Parathyroid adenoma (tissue), 2 donors: ENCODE measurements around the gene CA7.

Source experiments
- H2AFZ ChIP-seq: fragments of 300-600 bp; sonication (generic); one replicate; pipeline ENCODE4 v1.7.0; 2017; ENCODE audit warnings: antibody characterized with exemption, mild to moderate bottlenecking
- H3K27ac ChIP-seq: fragments of 300-600 bp; sonication (generic); one replicate; pipeline ENCODE4 v1.7.0; 2017
- H3K27me3 ChIP-seq: fragments of 300-600 bp; sonication (generic); one replicate; pipeline ENCODE4 v1.7.0; 2017; ENCODE audit warnings: low read length; ENCODE audit not compliant: control insufficient read depth, insufficient read depth
- H3K36me3 ChIP-seq: fragments of 300-600 bp; sonication (generic); one replicate; pipeline ENCODE4 v1.7.0; 2017; ENCODE audit warnings: low read length; ENCODE audit not compliant: control insufficient read depth, insufficient read depth
- H3K4me1 ChIP-seq: fragments of 300-600 bp; sonication (generic); one replicate; pipeline ENCODE4 v1.7.0; 2017; ENCODE audit warnings: control low read depth
- H3K4me2 ChIP-seq: fragments of 300-600 bp; sonication (generic); one replicate; pipeline ENCODE4 v1.7.0; 2017; ENCODE audit warnings: low read length
- H3K4me3 ChIP-seq: fragments of 300-600 bp; sonication (generic); one replicate; pipeline ENCODE4 v1.7.0; 2017; ENCODE audit warnings: low read depth, low read length
- H3K79me2 ChIP-seq: fragments of 300-600 bp; sonication (generic); one replicate; pipeline ENCODE4 v1.7.0; 2017; ENCODE audit warnings: control low read depth
- H3K9ac ChIP-seq: fragments of 300-600 bp; sonication (generic); one replicate; pipeline ENCODE4 v1.7.0; 2017; ENCODE audit warnings: mild to moderate bottlenecking
- H3K9me3 ChIP-seq: fragments of 300-600 bp; sonication (generic); one replicate; pipeline ENCODE4 v1.7.0; 2017; ENCODE audit warnings: low read length; ENCODE audit not compliant: control insufficient read depth
- TF ChIP-seq, protein P1 (sequence below): fragments of 300-600 bp; sonication (generic); IDR thresholded peaks from one replicate; pipeline ENCODE4 v1.7.0; 2017; ENCODE audit warnings: antibody characterized with exemption, mild to moderate bottlenecking
- donor health status: primary hyperparathyroidism.

CA7 gene

DNA sequence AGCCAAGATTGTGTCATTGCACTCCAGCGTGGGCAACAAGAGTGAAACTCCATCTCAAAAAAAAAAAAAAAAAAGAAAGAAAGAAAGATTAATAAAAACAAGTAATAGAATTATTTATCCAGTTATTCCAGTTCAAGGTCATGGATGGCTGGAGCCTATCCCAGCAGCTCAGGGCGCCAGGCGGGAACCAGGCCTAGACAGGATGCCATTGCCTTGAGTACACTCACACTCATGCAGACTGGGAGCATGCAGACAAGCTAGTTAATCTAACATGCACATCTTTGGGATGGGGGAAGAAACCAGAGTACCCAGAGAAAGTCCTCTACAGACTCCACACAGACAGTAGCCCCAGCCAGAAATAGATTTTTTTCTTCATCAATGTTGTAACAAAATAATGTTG lies 54.0 kb downstream of the CA7 start:
- no peak overlapping the region for H3K27ac ChIP-seq
- TF ChIP-seq, protein P1, sequence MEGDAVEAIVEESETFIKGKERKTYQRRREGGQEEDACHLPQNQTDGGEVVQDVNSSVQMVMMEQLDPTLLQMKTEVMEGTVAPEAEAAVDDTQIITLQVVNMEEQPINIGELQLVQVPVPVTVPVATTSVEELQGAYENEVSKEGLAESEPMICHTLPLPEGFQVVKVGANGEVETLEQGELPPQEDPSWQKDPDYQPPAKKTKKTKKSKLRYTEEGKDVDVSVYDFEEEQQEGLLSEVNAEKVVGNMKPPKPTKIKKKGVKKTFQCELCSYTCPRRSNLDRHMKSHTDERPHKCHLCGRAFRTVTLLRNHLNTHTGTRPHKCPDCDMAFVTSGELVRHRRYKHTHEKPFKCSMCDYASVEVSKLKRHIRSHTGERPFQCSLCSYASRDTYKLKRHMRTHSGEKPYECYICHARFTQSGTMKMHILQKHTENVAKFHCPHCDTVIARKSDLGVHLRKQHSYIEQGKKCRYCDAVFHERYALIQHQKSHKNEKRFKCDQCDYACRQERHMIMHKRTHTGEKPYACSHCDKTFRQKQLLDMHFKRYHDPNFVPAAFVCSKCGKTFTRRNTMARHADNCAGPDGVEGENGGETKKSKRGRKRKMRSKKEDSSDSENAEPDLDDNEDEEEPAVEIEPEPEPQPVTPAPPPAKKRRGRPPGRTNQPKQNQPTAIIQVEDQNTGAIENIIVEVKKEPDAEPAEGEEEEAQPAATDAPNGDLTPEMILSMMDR: no peak
- peaks cover 6% of the 10 kb centered on the region for H3K79me2 ChIP-seq
- H3K27me3 ChIP-seq: no peaks in the 10 kb centered on the region
- peaks cover 28% of the 10 kb centered on the region for H3K4me1 ChIP-seq
- H3K36me3 ChIP-seq: no peaks in the 10 kb centered on the region
- H3K9me3 ChIP-seq: no peaks in the 10 kb centered on the region
- H3K4me2 ChIP-seq: no peak overlapping the region
- H3K4me3 ChIP-seq: no peak overlapping the region
- no peak overlapping the region for H3K9ac ChIP-seq
- H2AFZ ChIP-seq: no peak overlapping the region

DNA sequence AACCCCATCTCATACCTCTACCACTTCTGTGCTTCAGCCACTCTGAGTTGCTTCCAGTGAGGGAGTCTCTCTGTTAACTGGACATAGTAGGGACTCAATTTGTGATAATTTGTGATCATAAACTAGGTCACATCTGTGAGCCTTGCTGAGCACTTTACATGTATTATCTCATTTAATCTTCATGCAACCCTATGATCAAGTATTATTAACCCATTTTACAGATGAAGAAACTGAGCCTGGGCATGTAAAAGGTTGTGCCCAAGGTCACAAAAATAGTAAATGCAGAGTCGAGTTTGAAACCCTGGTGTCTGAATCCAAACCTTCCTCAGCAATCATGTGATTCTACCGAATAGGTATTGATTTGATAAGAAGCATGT lies 54.7 kb downstream of the CA7 start:
- H3K4me1 ChIP-seq: peaks cover 29% of the 10 kb centered on the region
- H3K27ac ChIP-seq: peak overlapping the region; percentile 75
- no peaks in the 10 kb centered on the region for H3K9me3 ChIP-seq
- H3K79me2 ChIP-seq: peaks cover 6% of the 10 kb centered on the region
- H3K4me2 ChIP-seq: no peak overlapping the region
- peak overlapping the region; percentile 65 for H2AFZ ChIP-seq
- H3K4me3 ChIP-seq: no peak overlapping the region
- H3K36me3 ChIP-seq: no peaks in the 10 kb centered on the region
- TF ChIP-seq, protein P1: no peak
- H3K27me3 ChIP-seq: no peaks in the 10 kb centered on the region
- H3K9ac ChIP-seq: no peak overlapping the region

DNA sequence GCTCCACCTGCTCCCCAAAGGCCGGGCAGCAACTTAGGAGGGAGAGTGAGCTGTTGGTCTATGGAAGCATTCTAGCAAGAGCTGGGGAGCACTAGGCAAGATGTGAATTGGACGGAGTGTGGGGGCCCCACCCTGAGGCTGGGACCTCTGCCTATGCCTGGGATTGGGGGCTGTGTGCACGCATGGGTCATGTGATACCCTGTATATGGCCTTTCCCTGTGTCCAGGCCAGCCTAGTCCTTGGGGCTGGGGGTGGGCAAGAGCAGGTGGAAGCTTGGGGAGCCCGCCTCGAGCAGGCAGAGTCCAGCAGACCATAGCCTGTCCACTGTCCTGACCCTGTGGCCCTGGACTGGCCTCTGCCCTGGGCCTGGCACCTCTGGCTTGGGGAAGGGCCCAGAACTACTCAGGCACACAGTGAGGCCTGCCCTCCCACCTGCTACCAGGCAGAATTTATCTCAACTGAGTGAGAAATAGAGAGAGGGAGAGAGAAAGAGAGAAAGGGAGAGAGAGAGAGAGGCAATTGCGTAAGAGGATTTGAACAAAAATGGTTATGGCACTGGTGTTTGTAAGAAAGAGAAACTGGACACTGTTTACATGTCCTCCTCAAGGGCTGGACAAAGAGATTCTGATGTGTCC lies 55.2 kb downstream of the CA7 start:
- Histone ChIP-seq H3K9me3 (no peaks in the 10 kb centered on the region), H3K4me3 (no peak overlapping the region), H3K27ac (peak overlapping the region; percentile 75), H3K79me2 (peaks cover under 1% of the 10 kb centered on the region), H3K4me2 (peak overlapping the region; percentile 65), H3K4me1 (peaks cover 31% of the 10 kb centered on the region), H3K9ac (no peak overlapping the region), H3K36me3 (no peaks in the 10 kb centered on the region), H3K27me3 (no peaks in the 10 kb centered on the region), H2AFZ (peak overlapping the region; percentile 65)
- TF ChIP-seq, protein P1: no peak

DNA sequence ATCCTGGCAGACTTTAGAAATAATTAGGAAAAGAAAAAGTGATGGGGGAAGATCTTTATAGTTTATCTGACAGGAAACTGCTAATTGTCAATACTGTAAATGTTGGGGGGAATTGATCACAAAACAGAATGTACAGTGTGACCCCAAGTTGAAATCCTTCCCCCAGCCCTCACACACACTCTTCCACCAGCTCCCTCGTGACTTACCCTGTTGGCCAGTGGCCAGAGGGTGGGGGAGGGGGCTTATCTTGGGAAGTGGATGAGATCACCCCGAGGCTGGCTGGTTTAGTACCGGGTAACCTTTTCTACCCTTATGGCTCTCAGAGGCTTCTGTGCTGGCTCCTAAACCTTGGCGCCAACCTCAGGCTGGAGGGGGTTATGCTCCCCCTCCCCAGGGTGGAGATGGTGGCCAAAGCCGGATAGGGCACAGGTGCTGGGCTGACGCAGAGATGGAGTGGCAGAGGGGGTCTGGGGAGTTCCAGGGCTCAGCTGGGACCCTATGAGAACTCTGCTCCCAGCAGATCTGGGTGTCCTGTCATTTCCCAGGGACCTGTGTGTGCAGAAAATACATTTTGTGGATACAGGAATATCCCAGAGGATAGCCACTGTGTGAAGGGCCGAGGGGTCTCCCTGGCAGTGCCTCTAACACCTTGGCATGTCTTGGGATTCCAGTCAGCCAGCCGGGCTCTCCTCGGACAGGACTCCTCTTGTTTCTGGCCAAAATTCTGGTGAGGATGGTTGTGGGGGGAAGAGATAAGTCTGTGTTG lies 55.9 kb downstream of the CA7 start:
- TF ChIP-seq, protein P1: no peak
- H3K27ac ChIP-seq: peak overlapping the region; percentile 75
- H3K27me3 ChIP-seq: no peaks in the 10 kb centered on the region
- H2AFZ ChIP-seq: peak overlapping the region; percentile 65
- H3K9ac ChIP-seq: no peak overlapping the region
- peak overlapping the region; percentile 65 for H3K4me2 ChIP-seq
- peaks cover 38% of the 10 kb centered on the region for H3K4me1 ChIP-seq
- no peaks in the 10 kb centered on the region for H3K79me2 ChIP-seq
- H3K36me3 ChIP-seq: no peaks in the 10 kb centered on the region
- no peaks in the 10 kb centered on the region for H3K9me3 ChIP-seq
- H3K4me3 ChIP-seq: no peak overlapping the region
